Glomerular endothelial cell (primary cell): ENCODE results near the gene SEC23A. TPM values are rescaled to one million over a fixed set of nuclear protein-coding genes. Genes with fewer than 3 reads are reported as not detected.

Experiments used
- DNase-seq: peaks from one replicate; pipeline ENCODE4 v3.0.0-alpha.2; 2011; ENCODE audit warnings: low read depth, low spot score; ENCODE audit errors: extremely low read depth
- total RNA-seq: library from RNA; depleted of rRNA; stranded (reverse); fragments of >200 nt; gene quantifications from 2 replicates; pipeline ENCODE4 v1.2.3, GENCODE V29; 2015

SEC23A gene
- total RNA-seq, 1 donor from 2014 or later: 154 TPM

- no peak for DNase-seq
Measured at GRCh38 chr14:38994731-38995130, 108.3 kb downstream of the SEC23A start.

GRCh38 chr14:38993981-38994380, 109.1 kb downstream of the SEC23A start:
- DNase-seq: no peak

GRCh38 chr14:38992067-38992844, 110.8 kb downstream of the SEC23A start:
- DNase-seq: peak; percentile 66

- DNase-seq: no peak
Measured at GRCh38 chr14:38991299-38991698, 111.7 kb downstream of the SEC23A start.

- DNase-seq: no peak
Measured at GRCh38 chr14:38989922-38990546, 113.0 kb downstream of the SEC23A start.

- no peak for DNase-seq
Measured at GRCh38 chr14:38987781-38988180, 115.3 kb downstream of the SEC23A start.

GRCh38 chr14:38982837-38983236, 120.2 kb downstream of the SEC23A start:
- DNase-seq: no peak

GRCh38 chr14:38982278-38982677, 120.8 kb downstream of the SEC23A start:
- no peak for DNase-seq

Other genes starting within 250 kb of the SEC23A start
- 9.3 and 24.3 TPM in 2 replicates for gene GEMIN2, start 11.1 kb upstream of the SEC23A start, total RNA-seq
- gene TRAPPC6B, start 67.1 kb upstream of the SEC23A start, total RNA-seq: 18.2 and 28.1 TPM in 2 replicates
- 17.0 and 28.9 TPM in 2 replicates for gene PNN, start 72.0 kb upstream of the SEC23A start, total RNA-seq
- 10.5 and 10.8 TPM in 2 replicates for gene MIA2, start 130.7 kb upstream of the SEC23A start, total RNA-seq